HUES6 (cell line): ENCODE data around the gene CTXND2.

Source experiments
- H3K27ac ChIP-seq: 2 replicates; pipeline ENCODE4 v1.7.0; 2013; ENCODE audit warnings: low read depth, mild to moderate bottlenecking, low read length, inconsistent platforms
- H3K27me3 ChIP-seq: 2 replicates; pipeline ENCODE4 v1.6.1; 2013; ENCODE audit warnings: low read length; ENCODE audit not compliant: control insufficient read depth, insufficient read depth
- H3K36me3 ChIP-seq: 2 replicates; pipeline ENCODE4 v1.6.1; 2013; ENCODE audit warnings: low read length; ENCODE audit not compliant: control insufficient read depth, insufficient read depth
- H3K4me1 ChIP-seq: 2 replicates; pipeline ENCODE4 v1.6.1; 2013; ENCODE audit warnings: low read length; ENCODE audit not compliant: control insufficient read depth, insufficient read depth
- H3K4me3 ChIP-seq: 2 replicates; pipeline ENCODE4 v1.5.1; 2013; ENCODE audit warnings: low read depth, low read length
- H3K9ac ChIP-seq: one replicate; pipeline ENCODE4 v1.6.1; 2013; ENCODE audit warnings: mild to moderate bottlenecking, low read length
- H3K9me3 ChIP-seq: 2 replicates; pipeline ENCODE4 v1.6.1; 2013; ENCODE audit warnings: low read depth, low read length; ENCODE audit not compliant: control insufficient read depth, insufficient read depth

CTXND2 gene

GRCh38 chr1:150960646-150961045, 73.7 kb downstream of the CTXND2 start:
- Histone ChIP-seq H3K4me1 (no peaks in the 10 kb centered on the region), H3K4me3 (no peak overlapping the region), H3K27me3 (no peaks in the 10 kb centered on the region), H3K9me3 (no peaks in the 10 kb centered on the region), H3K36me3 (peaks cover 88% of the 10 kb centered on the region), H3K27ac (no peak overlapping the region), H3K9ac (no peak overlapping the region)

- Histone ChIP-seq H3K4me1 (no peaks in the 10 kb centered on the region), H3K4me3 (no peak overlapping the region), H3K27ac (no peak overlapping the region), H3K9me3 (no peaks in the 10 kb centered on the region), H3K9ac (no peak overlapping the region), H3K27me3 (no peaks in the 10 kb centered on the region), H3K36me3 (peaks cover 92% of the 10 kb centered on the region)
Observed at GRCh38 chr1:150961756-150962155, 74.8 kb downstream of the CTXND2 start.
